Right lobe of liver (tissue), 6 donors: Measurements from ENCODE around the gene GPR84. TPM values are rescaled to one million over a fixed set of nuclear protein-coding genes. Genes with fewer than 3 reads are reported as not detected.

ENCODE experiments used
- ATAC-seq, 4 donors: fragments of 200-7000 bp; cut with Tn5 transposase; one replicate each; pipeline ENCODE4 v1.9.1; 2020; ENCODE audit warnings: mild to moderate bottlenecking in 4 of 4, moderate library complexity in 4 of 4
- DNase-seq, 3 donors: peaks; one replicate each; pipeline ENCODE4 v3.0.0-alpha.2; 2020
- H3K27ac ChIP-seq, 3 donors: fragments of 200-600 bp; one replicate each; pipeline ENCODE4 v1.8.0; 2022
- H3K27me3 ChIP-seq, 2 donors: fragments of 200-600 bp; one replicate each; pipeline ENCODE4 v1.8.0; 2022
- H3K36me3 ChIP-seq, 4 donors: fragments of 200-600 bp; sonication (generic) in 1 of 4; one replicate each; pipeline versions ENCODE4 v1.5.1 to v1.8.0; 2017 to 2022; ENCODE audit warnings: control low read depth in 1 of 4
- H3K4me1 ChIP-seq, 4 donors: fragments of 200-600 bp; sonication (generic) in 1 of 4; one replicate each; pipeline versions ENCODE4 v1.5.1 to v1.8.0; 2017 to 2022; ENCODE audit warnings: control low read depth in 1 of 4
- H3K4me3 ChIP-seq, 3 donors: fragments of 200-600 bp; one replicate each; pipeline ENCODE4 v1.8.0; 2022
- H3K9me3 ChIP-seq, 4 donors: fragments of 200-600 bp; sonication (generic) in 1 of 4; one replicate each; pipeline versions ENCODE4 v1.5.1 to v1.8.0; 2017 to 2022; ENCODE audit warnings: control low read depth in 1 of 4
- POLR2A ChIP-seq: fragments of 450-650 bp; IDR thresholded peaks from one replicate; pipeline ENCODE4 v1.6.1; 2017; ENCODE audit warnings: antibody characterized with exemption, mild to moderate bottlenecking
- WGBS: methylation state at CpG from one replicate; pipeline ENCODE4 v1.1.6; 2018; ENCODE audit warnings: low coverage, low lambda C conversion rate; ENCODE audit not compliant: insufficient coverage; ENCODE audit errors: missing lambda C conversion rate; 5-methylcytosine and 5-hydroxymethylcytosine counted together
- intact Hi-C, 2 donors: fragments of 100-400 bp; cut with DNase I; formaldehyde crosslinking; loops; one replicate each; pipeline versions ENCODE4 v1.11.2 to v1.14.1; 2022
- total RNA-seq, 6 experiments: library from RNA; depleted of rRNA in 2 of 6; stranded (reverse); fragments of >200 nt in 2 of 6; fragmentation: NEBNext Ultra II Directional in 3 of 6; extraction: Animal tissue kit (Norgen Biotek cat#: 25700) in 3 of 6; gene quantifications; one replicate each; pipeline versions ENCODE4 v1.1.0 to v1.2.4, GENCODE V29; 2016 to 2023
- TF ChIP-seq, protein P1 (sequence below), 4 donors: fragments of 200-600 bp in 3 of 4; fragments of 450-650 bp in 1 of 4; IDR thresholded peaks; one replicate each; pipeline versions ENCODE4 v1.5.1 to v1.8.0; 2016 to 2022; ENCODE audit warnings: antibody characterized with exemption in 4 of 4, mild to moderate bottlenecking in 2 of 4
- donor health status: DM: no; HTN: yes; CAD: no.
- donor health status: DM: no; HTN: no; CAD: no.
- donor health status: DM: no; HTN: no; CAD: no.
- donor health status: DM: no; HTN: yes; CAD: no.
- donor health status: DM: no; HTN: yes; CAD: no.

GPR84 gene
- total RNA-seq, 6 experiments from 2014 or later, result 0.35 TPM; not detected in 5

DNA sequence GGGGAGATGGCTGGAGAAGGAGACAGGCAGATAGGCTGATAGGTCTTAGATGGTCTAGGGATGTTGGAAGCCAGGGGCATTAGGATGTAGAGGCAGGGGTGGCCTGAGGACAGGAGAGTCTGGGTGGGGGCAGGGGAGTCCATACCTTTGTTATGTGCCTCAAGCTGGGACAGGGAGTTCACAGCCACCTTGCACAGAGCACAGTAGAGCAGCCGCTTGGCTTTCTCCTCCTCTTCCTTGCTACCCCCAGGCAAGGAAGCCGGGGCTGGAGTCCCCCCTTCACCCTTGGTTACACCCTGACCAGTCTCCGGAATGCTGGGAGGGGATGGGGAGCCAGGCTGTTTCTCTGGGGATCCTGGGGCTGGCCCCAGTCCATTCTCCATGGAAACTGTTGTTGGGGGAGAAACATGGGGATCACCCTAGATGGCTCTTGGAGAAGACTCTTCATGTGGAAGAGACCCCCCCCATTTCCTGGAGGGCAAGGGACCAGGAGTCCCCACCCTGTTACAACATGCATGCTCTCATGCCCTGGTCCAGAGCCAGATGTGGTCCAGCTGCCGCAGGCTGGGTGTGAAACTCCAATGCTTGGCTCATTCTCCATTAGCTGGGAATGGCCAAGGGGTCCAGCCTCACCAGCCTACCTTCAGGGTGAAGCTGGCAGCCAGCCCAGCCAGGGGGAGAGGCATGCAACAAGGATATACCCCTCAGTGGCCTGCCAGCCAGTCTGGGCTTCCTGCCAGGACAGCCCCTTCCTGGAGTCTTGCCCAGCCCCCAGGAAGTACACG is 7.2 kb upstream of the GPR84 start:
- ATAC-seq, result no peak
- H3K9me3 ChIP-seq, result no peaks in the 10 kb centered on the region
- no peaks in the 10 kb centered on the region for H3K27me3 ChIP-seq
- no peak overlapping the region for H3K27ac ChIP-seq
- no peaks in the 10 kb centered on the region for H3K36me3 ChIP-seq
- WGBS, result 38% methylated on average over 1 of the region's 5 CpGs
- H3K4me1 ChIP-seq, result peaks cover 0 to 12% (median 0%) of the 10 kb centered on the region in 4 donors
- intact Hi-C loops, result no loop called here
- no peak for TF ChIP-seq POLR2A
- TF ChIP-seq, protein P1, sequence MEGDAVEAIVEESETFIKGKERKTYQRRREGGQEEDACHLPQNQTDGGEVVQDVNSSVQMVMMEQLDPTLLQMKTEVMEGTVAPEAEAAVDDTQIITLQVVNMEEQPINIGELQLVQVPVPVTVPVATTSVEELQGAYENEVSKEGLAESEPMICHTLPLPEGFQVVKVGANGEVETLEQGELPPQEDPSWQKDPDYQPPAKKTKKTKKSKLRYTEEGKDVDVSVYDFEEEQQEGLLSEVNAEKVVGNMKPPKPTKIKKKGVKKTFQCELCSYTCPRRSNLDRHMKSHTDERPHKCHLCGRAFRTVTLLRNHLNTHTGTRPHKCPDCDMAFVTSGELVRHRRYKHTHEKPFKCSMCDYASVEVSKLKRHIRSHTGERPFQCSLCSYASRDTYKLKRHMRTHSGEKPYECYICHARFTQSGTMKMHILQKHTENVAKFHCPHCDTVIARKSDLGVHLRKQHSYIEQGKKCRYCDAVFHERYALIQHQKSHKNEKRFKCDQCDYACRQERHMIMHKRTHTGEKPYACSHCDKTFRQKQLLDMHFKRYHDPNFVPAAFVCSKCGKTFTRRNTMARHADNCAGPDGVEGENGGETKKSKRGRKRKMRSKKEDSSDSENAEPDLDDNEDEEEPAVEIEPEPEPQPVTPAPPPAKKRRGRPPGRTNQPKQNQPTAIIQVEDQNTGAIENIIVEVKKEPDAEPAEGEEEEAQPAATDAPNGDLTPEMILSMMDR (IDR thresholded peaks at IDR 0.05), result no peak
- DNase-seq, result no peak
- H3K4me3 ChIP-seq, result no peak overlapping the region

- intact Hi-C loops, result no loop called here
- no peaks in the 10 kb centered on the region for H3K27me3 ChIP-seq
- ATAC-seq, result peak; percentile 71 to 87 (median 80)
- H3K36me3 ChIP-seq, result no peaks in the 10 kb centered on the region
- peak overlapping the region in 1 of 3 donors; percentile 26 for H3K4me3 ChIP-seq
- peaks cover 0 to 12% (median 0%) of the 10 kb centered on the region in 4 donors for H3K4me1 ChIP-seq
- H3K9me3 ChIP-seq, result no peaks in the 10 kb centered on the region
- DNase-seq, result peak; percentile 63 to 75 (median 71)
- no peak overlapping the region for H3K27ac ChIP-seq
- 35% methylated on average over 2 of the region's 44 CpGs for WGBS
- TF ChIP-seq POLR2A, result no peak
- TF ChIP-seq, protein P1 (IDR thresholded peaks at IDR 0.05), result peak; percentile 67 to 91 (median 74)
Measured at GRCh38 chr12:54370171-54370730, 6.0 kb upstream of the GPR84 start.

- Histone ChIP-seq H3K4me1 (peaks cover 0 to 12% (median 0%) of the 10 kb centered on the region in 4 donors), H3K27ac (no peak overlapping the region), H3K27me3 (no peaks in the 10 kb centered on the region), H3K36me3 (no peaks in the 10 kb centered on the region), H3K9me3 (no peaks in the 10 kb centered on the region), H3K4me3 (peak overlapping the region in 1 of 3 donors; percentile 26)
- no peak for TF ChIP-seq POLR2A
- TF ChIP-seq, protein P1 (IDR thresholded peaks at IDR 0.05), result no peak
- 56% methylated on average over 6 of the region's 21 CpGs for WGBS
- DNase-seq, result no peak
- ATAC-seq, result no peak
- intact Hi-C loops, result loop anchor here (10.0 kb wide), 3 partner anchors 75 to 145 kb away; no protein-coding TSS in a partner anchor
Measured at GRCh38 chr12:54369597-54370131, 5.4 kb upstream of the GPR84 start.

DNA sequence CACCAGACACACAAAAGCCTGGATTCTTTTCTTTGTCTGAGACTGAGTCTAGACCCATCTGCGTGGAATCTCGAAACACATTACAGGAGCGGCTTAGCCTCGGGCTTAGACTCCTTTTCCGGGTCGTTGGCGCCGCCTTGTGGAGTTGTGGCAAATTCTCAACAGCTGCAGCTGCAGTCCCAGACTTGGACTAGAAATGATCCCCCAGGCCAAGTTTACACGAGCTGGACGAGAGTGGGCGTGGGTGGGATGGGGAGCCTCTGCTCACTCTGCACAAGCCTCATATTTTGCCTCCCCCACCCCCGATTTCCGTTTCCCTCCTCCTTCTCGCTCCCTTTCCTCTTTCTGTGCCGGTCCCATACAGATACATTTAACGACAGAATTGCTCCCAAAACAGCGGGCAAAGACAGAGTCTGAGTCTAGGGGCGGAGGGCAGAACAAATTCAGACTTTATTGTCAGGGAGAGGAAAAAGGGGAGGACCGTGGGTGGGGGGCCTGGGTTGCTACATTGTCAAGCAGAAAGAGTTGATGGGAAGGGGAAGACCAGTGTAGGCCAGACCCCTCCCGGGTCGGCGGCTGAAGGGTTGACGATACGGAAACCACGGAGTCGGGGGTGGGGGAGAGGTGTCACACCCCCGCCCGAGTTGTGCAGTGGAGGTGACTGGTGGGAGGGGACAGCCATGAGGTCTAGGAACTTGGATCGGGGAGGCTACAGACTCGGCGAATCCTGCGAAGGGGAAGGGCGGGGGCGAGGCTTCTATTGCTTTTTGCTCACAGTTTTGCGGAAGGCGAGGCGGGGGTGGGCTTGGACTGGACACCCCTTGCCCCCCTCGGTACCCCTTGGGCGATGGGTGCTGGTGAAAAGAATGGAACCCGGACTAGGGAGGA is 4.7 kb upstream of the GPR84 start:
- Histone ChIP-seq H3K27ac (no peak overlapping the region), H3K27me3 (no peaks in the 10 kb centered on the region), H3K4me3 (peak overlapping the region in 2 of 3 donors; percentile 7 to 15), H3K9me3 (no peaks in the 10 kb centered on the region), H3K36me3 (no peaks in the 10 kb centered on the region), H3K4me1 (peaks cover 0 to 12% (median 0%) of the 10 kb centered on the region in 4 donors)
- TF ChIP-seq, protein P1 (IDR thresholded peaks at IDR 0.05), result peak; percentile 67 to 75 (median 74)
- TF ChIP-seq POLR2A, result no peak
- DNase-seq (peak; percentile 86 to 89 (median 88)), ATAC-seq (peak; percentile 77 to 85 (median 82))
- 15% methylated on average over 25 of the region's 40 CpGs for WGBS
- intact Hi-C loops, result loop anchor here (10.0 kb wide), 3 partner anchors 74 to 144 kb away; no protein-coding TSS in a partner anchor
